GM21619 (cell line): Measurements from ENCODE around the gene BASP1.
A peak's percentile ranks its signal among the peaks of the same experiment; 100 is the strongest.
"Not testable (repeated sequence)": the region's sequence is repeated elsewhere in the genome, so short reads cannot be mapped to it uniquely, and the experiment has no call there.

Source experiments
- ATAC-seq: cut with Tn5 transposase; IDR thresholded peaks from one replicate; pipeline ENCODE4 v1.9.1; 2021; ENCODE audit not compliant: unreplicated experiment

Gene BASP1

GRCh38 chr5:17287501-17288155, 70.2 kb downstream of the BASP1 start:
- ATAC-seq: no peak

GRCh38 chr5:17288570-17288969, 71.1 kb downstream of the BASP1 start:
- ATAC-seq: no peak

- ATAC-seq: no peak
Observed at GRCh38 chr5:17289681-17290539, 72.5 kb downstream of the BASP1 start.

- ATAC-seq: no peak
Observed at GRCh38 chr5:17290540-17290974, 73.1 kb downstream of the BASP1 start.

- no peak for ATAC-seq
Observed at GRCh38 chr5:17292434-17293015, 75.1 kb downstream of the BASP1 start.

- no peak for ATAC-seq
Observed at GRCh38 chr5:17294639-17295311, 77.3 kb downstream of the BASP1 start.

GRCh38 chr5:17295671-17296070, 78.2 kb downstream of the BASP1 start:
- no peak for ATAC-seq

- ATAC-seq: no peak
Observed at GRCh38 chr5:17302106-17302505, 84.7 kb downstream of the BASP1 start.

GRCh38 chr5:17302604-17303003, 85.2 kb downstream of the BASP1 start:
- no peak for ATAC-seq

- no peak for ATAC-seq
Observed at GRCh38 chr5:17304282-17304681, 86.9 kb downstream of the BASP1 start.

- ATAC-seq: no peak
Observed at GRCh38 chr5:17305017-17305416, 87.6 kb downstream of the BASP1 start.

GRCh38 chr5:17305964-17306725, 88.7 kb downstream of the BASP1 start:
- ATAC-seq: no peak

GRCh38 chr5:17306726-17307091, 89.3 kb downstream of the BASP1 start:
- no peak for ATAC-seq

- ATAC-seq: not testable (repeated sequence)
Observed at GRCh38 chr5:17307440-17307839, 90.0 kb downstream of the BASP1 start.

- ATAC-seq: no peak
Observed at GRCh38 chr5:17308326-17309065, 91.1 kb downstream of the BASP1 start.

GRCh38 chr5:17309462-17309861, 92.0 kb downstream of the BASP1 start:
- ATAC-seq: no peak

- ATAC-seq: not testable (repeated sequence)
Observed at GRCh38 chr5:17310502-17310901, 93.1 kb downstream of the BASP1 start.

GRCh38 chr5:17311811-17312210, 94.4 kb downstream of the BASP1 start:
- not testable (repeated sequence) for ATAC-seq

GRCh38 chr5:17312358-17312757, 94.9 kb downstream of the BASP1 start:
- ATAC-seq: no peak

- ATAC-seq: peak; percentile 22
Observed at GRCh38 chr5:17314907-17315471, 97.6 kb downstream of the BASP1 start.
